Measurements from ENCODE around the gene GARIN5A. TPM values are rescaled to one million over a fixed set of nuclear protein-coding genes. Genes with fewer than 3 reads are reported as not detected.
"Not testable (repeated sequence)": the region's sequence is repeated elsewhere in the genome, so short reads cannot be mapped to it uniquely, and the experiment has no call there.

GARIN5A gene
- total RNA-seq, 2 experiments from 2014 or later: 0.33 TPM; not detected in 1

- no peaks in the 10 kb centered on the region for H3K27me3 Mint-ChIP-seq
- H3K4me3 Mint-ChIP-seq: no peak overlapping the region
- ChIA-PET POLR2A (no interaction called here), CTCF (no interaction called here)
- H3K27ac Mint-ChIP-seq: no peak overlapping the region
- H3K36me3 Mint-ChIP-seq (ENCODE audit: low read depth): no peaks in the 10 kb centered on the region
- no peak for DNase-seq
- no peaks in the 10 kb centered on the region for H3K9me3 Mint-ChIP-seq
- H3K4me1 Mint-ChIP-seq: no peaks in the 10 kb centered on the region
Observed at GRCh38 chr19:50447053-50447452, 29.6 kb downstream of the GARIN5A start.

GRCh38 chr19:50444059-50444458 is 32.6 kb downstream of the GARIN5A start:
- H3K27me3 Mint-ChIP-seq: peaks cover 3% of the 10 kb centered on the region
- H3K27ac Mint-ChIP-seq: no peak overlapping the region
- no peak overlapping the region for H3K4me3 Mint-ChIP-seq
- ChIA-PET CTCF (no interaction called here), POLR2A (no interaction called here)
- no peaks in the 10 kb centered on the region for H3K4me1 Mint-ChIP-seq
- no peak for DNase-seq
- no peaks in the 10 kb centered on the region for H3K9me3 Mint-ChIP-seq
- no peaks in the 10 kb centered on the region for H3K36me3 Mint-ChIP-seq (ENCODE audit: low read depth)

GRCh38 chr19:50439130-50439529 is 37.5 kb downstream of the GARIN5A start:
- H3K27ac Mint-ChIP-seq; POLR2A ChIA-PET; H3K4me1 Mint-ChIP-seq; H3K36me3 Mint-ChIP-seq (ENCODE audit: low read depth); DNase-seq; CTCF ChIA-PET; H3K27me3 Mint-ChIP-seq; H3K9me3 Mint-ChIP-seq; H3K4me3 Mint-ChIP-seq: not testable (repeated sequence)

GRCh38 chr19:50437862-50438449 is 38.7 kb downstream of the GARIN5A start:
- no peak for DNase-seq
- ChIA-PET CTCF (no interaction called here), POLR2A (no interaction called here)
- Mint-ChIP-seq H3K4me1 (no peaks in the 10 kb centered on the region), H3K4me3 (no peak overlapping the region), H3K36me3 (ENCODE audit: low read depth) (no peaks in the 10 kb centered on the region), H3K27me3 (peaks cover 11% of the 10 kb centered on the region), H3K9me3 (no peaks in the 10 kb centered on the region), H3K27ac (no peak overlapping the region)

- Mint-ChIP-seq H3K27me3 (peaks cover 19% of the 10 kb centered on the region), H3K9me3 (no peaks in the 10 kb centered on the region), H3K36me3 (ENCODE audit: low read depth) (no peaks in the 10 kb centered on the region), H3K27ac (no peak overlapping the region), H3K4me3 (no peak overlapping the region), H3K4me1 (peaks cover 10% of the 10 kb centered on the region)
- CTCF ChIA-PET: no interaction called here
- POLR2A ChIA-PET: no interaction called here
- no peak for DNase-seq
Observed at GRCh38 chr19:50435627-50436026, 41.0 kb downstream of the GARIN5A start.

- no peaks in the 10 kb centered on the region for H3K9me3 Mint-ChIP-seq
- H3K27ac Mint-ChIP-seq: no peak overlapping the region
- no peak for DNase-seq
- H3K27me3 Mint-ChIP-seq: peaks cover 19% of the 10 kb centered on the region
- POLR2A ChIA-PET: no interaction called here
- CTCF ChIA-PET: no interaction called here
- H3K4me1 Mint-ChIP-seq: peaks cover 10% of the 10 kb centered on the region
- H3K4me3 Mint-ChIP-seq: no peak overlapping the region
- no peaks in the 10 kb centered on the region for H3K36me3 Mint-ChIP-seq (ENCODE audit: low read depth)
Observed at GRCh38 chr19:50435221-50435620, 41.4 kb downstream of the GARIN5A start.

GRCh38 chr19:50434525-50434924 is 42.1 kb downstream of the GARIN5A start:
- Mint-ChIP-seq H3K4me3 (no peak overlapping the region), H3K4me1 (peaks cover 10% of the 10 kb centered on the region), H3K27me3 (peaks cover 17% of the 10 kb centered on the region), H3K27ac (no peak overlapping the region), H3K9me3 (no peaks in the 10 kb centered on the region), H3K36me3 (ENCODE audit: low read depth) (no peaks in the 10 kb centered on the region)
- CTCF ChIA-PET: no interaction called here
- POLR2A ChIA-PET: no interaction called here
- no peak for DNase-seq

GRCh38 chr19:50433201-50434180 is 43.2 kb downstream of the GARIN5A start:
- no peaks in the 10 kb centered on the region for H3K36me3 Mint-ChIP-seq (ENCODE audit: low read depth)
- CTCF ChIA-PET: no interaction called here
- peak overlapping the region; percentile 51 for H3K4me3 Mint-ChIP-seq
- DNase-seq: no peak
- POLR2A ChIA-PET: no interaction called here
- H3K4me1 Mint-ChIP-seq: peaks cover 10% of the 10 kb centered on the region
- no peak overlapping the region for H3K27ac Mint-ChIP-seq
- peaks cover 14% of the 10 kb centered on the region for H3K27me3 Mint-ChIP-seq
- H3K9me3 Mint-ChIP-seq: no peaks in the 10 kb centered on the region

- Mint-ChIP-seq H3K9me3 (no peaks in the 10 kb centered on the region), H3K27ac (peak within 1 kb of the TSS; percentile 78), H3K27me3 (peaks cover 14% of the 10 kb centered on the region), H3K36me3 (ENCODE audit: low read depth) (no peaks in the 10 kb centered on the region), H3K4me1 (peaks cover 11% of the 10 kb centered on the region), H3K4me3 (peak within 1 kb of the TSS; percentile 79)
- ChIA-PET POLR2A (interaction anchor here (2.1 kb wide), 1 partner anchor 28 kb away, joined by 4 read pairs; no protein-coding TSS in a partner anchor), CTCF (no interaction called here)
- no peak for DNase-seq
Observed at GRCh38 chr19:50432221-50433028, 44.2 kb downstream of the GARIN5A start, which contains the start of gene MYBPC2. Gene MYBPC2, plus strand, starts transcription at chr19:50432892. Its CDS starts 62 bp downstream, at chr19:50432954.

GRCh38 chr19:50431343-50432220 is 45.1 kb downstream of the GARIN5A start:
- DNase-seq: peak; percentile 88
- H3K4me3 Mint-ChIP-seq: peak overlapping the region; percentile 79
- peak overlapping the region; percentile 78 for H3K27ac Mint-ChIP-seq
- no peaks in the 10 kb centered on the region for H3K36me3 Mint-ChIP-seq (ENCODE audit: low read depth)
- peaks cover 14% of the 10 kb centered on the region for H3K27me3 Mint-ChIP-seq
- no peaks in the 10 kb centered on the region for H3K9me3 Mint-ChIP-seq
- peaks cover 11% of the 10 kb centered on the region for H3K4me1 Mint-ChIP-seq
- ChIA-PET POLR2A (interaction anchor here (2.1 kb wide), 1 partner anchor 29 kb away, joined by 4 read pairs; no protein-coding TSS in a partner anchor), CTCF (interaction anchor here (1.1 kb wide), 1 partner anchor 63 kb away, joined by 3 read pairs; no protein-coding TSS in a partner anchor)

- H3K4me3 Mint-ChIP-seq: peak overlapping the region; percentile 79
- POLR2A ChIA-PET: interaction anchor here (2.1 kb wide), 1 partner anchor 29 kb away, joined by 4 read pairs; no protein-coding TSS in a partner anchor
- peaks cover 11% of the 10 kb centered on the region for H3K4me1 Mint-ChIP-seq
- no peak for DNase-seq
- H3K36me3 Mint-ChIP-seq (ENCODE audit: low read depth): no peaks in the 10 kb centered on the region
- CTCF ChIA-PET: interaction anchor here (1.1 kb wide), 1 partner anchor 62 kb away, joined by 3 read pairs; no protein-coding TSS in a partner anchor
- no peak overlapping the region for H3K27ac Mint-ChIP-seq
- H3K9me3 Mint-ChIP-seq: no peaks in the 10 kb centered on the region
- H3K27me3 Mint-ChIP-seq: peaks cover 14% of the 10 kb centered on the region
Observed at GRCh38 chr19:50430888-50431342, 45.7 kb downstream of the GARIN5A start.

GRCh38 chr19:50428772-50429463 is 47.7 kb downstream of the GARIN5A start:
- no peaks in the 10 kb centered on the region for H3K9me3 Mint-ChIP-seq
- peaks cover 11% of the 10 kb centered on the region for H3K4me1 Mint-ChIP-seq
- DNase-seq: no peak
- peaks cover 14% of the 10 kb centered on the region for H3K27me3 Mint-ChIP-seq
- H3K27ac Mint-ChIP-seq: no peak overlapping the region
- no peaks in the 10 kb centered on the region for H3K36me3 Mint-ChIP-seq (ENCODE audit: low read depth)
- ChIA-PET POLR2A (no interaction called here), CTCF (no interaction called here)
- no peak overlapping the region for H3K4me3 Mint-ChIP-seq

Data from activated CD4-positive, alpha-beta memory T cell treated with anti-CD3 and anti-CD28 coated beads, Interleukin-2, amount 10 ng/mL, durations not matched to agents 7 days and 5 days (primary cell).